Activated CD4-positive, alpha-beta T cell treated with anti-CD3 and anti-CD28 coated beads, Interleukin-2, amount 10 ng/mL, durations not matched to agents 24 days and 14 days (primary cell): ENCODE measurements around the gene DHX30. TPM values are rescaled to one million over a fixed set of nuclear protein-coding genes. Genes with fewer than 3 reads are reported as not detected.
"Not testable (repeated sequence)": the region's sequence is repeated elsewhere in the genome, so short reads cannot be mapped to it uniquely, and the experiment has no call there.

Experiments
- DNase-seq: peaks from one replicate; pipeline ENCODE4 v3.0.0; 2022
- H3K27ac Mint-ChIP-seq: one replicate; pipeline ENCODE4 v1.8.0; 2022; ENCODE audit warnings: mild to moderate bottlenecking, mixed read lengths
- H3K27me3 Mint-ChIP-seq: one replicate; pipeline ENCODE4 v1.8.0; 2022; ENCODE audit warnings: mixed read lengths
- H3K36me3 Mint-ChIP-seq: one replicate; pipeline ENCODE4 v1.8.0; 2022; ENCODE audit warnings: low read depth, mild to moderate bottlenecking, mixed read lengths
- H3K4me1 Mint-ChIP-seq: one replicate; pipeline ENCODE4 v1.8.0; 2021; ENCODE audit warnings: mixed read lengths
- H3K4me3 Mint-ChIP-seq: one replicate; pipeline ENCODE4 v1.8.0; 2022; ENCODE audit warnings: mild to moderate bottlenecking, moderate library complexity, mixed read lengths
- H3K9me3 Mint-ChIP-seq: one replicate; pipeline ENCODE4 v1.8.0; 2021; ENCODE audit warnings: mixed read lengths
- intact Hi-C: fragments of 100-400 bp; cut with micrococcal nuclease; formaldehyde crosslinking; loops from one replicate; pipeline ENCODE4 v1.15.1; 2023
- total RNA-seq: library from RNA; stranded (reverse); gene quantifications from 2 replicates; pipeline ENCODE4 v1.2.3, GENCODE V29; 2022

The DHX30 gene
- total RNA-seq, 1 donor from 2014 or later: 149 TPM

DNA sequence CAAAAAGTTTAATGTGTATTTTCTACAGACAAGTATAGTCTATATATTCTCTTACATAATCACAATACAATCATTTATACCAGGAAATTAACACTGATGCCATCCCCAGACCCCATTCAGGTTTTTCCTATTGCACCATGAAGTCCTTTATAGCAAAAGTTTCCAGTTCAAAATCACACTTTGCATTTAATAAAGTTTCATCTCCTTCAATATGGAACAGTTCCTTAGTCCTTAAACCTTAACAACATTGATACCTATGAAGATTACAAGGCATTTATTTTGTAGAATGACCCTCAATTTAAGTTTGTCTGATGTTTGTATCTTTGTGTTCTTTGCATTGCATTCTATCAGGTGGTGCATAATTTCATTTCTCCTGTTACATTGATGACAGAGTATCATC, 19.3 kb upstream of the DHX30 start:
- intact Hi-C loops: loop anchor here (2.0 to 10.0 kb wide), 4 partner anchors 49 to 619 kb away; partner anchors contain the start of genes KIF9, KLHL18, PTPN23 and SETD2

DNA sequence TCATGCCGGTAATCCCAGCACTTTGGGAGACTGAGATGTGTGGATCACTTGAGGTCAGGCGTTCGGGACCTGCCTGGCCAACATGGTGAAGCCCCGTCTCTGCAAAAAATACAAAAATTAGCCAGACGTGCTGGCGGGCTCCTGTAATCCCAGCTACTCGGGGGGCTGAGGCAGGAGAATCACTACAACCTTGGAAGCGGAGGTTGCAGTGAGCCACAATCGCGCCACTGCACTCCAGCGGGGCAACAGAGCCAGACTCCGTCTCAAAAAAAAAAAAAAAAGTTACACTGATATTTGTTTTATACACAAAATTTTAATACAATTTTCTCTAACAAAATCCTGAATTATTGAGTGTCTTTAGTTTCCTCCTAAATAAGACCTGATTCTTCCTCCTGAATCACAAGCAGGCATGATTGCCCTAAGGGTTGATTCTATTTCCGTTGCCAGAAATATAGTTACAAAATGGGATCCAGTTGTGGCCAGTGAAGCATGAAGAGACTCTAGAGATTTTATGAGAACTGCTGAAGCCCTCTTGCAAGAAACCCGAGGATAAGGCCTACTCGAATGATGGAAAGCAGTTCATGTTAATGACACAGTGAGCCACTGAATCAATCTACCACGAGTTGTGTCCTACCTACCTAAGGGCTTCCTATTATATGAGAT, 11.6 kb upstream of the DHX30 start:
- Mint-ChIP-seq H3K9me3 (no peaks in the 10 kb centered on the region), H3K4me3 (no peak overlapping the region), H3K27ac (no peak overlapping the region), H3K4me1 (peaks cover 2% of the 10 kb centered on the region), H3K36me3 (no peaks in the 10 kb centered on the region), H3K27me3 (no peaks in the 10 kb centered on the region)
- DNase-seq: no peak
- intact Hi-C loops: no loop called here

More for the DNA sequence above, 19.3 kb upstream of the DHX30 start:
- no peak overlapping the region for H3K4me3 Mint-ChIP-seq
- peaks cover 19% of the 10 kb centered on the region for H3K36me3 Mint-ChIP-seq
- H3K27me3 Mint-ChIP-seq: peaks cover 1% of the 10 kb centered on the region
- DNase-seq: no peak
- H3K4me1 Mint-ChIP-seq: peaks cover 23% of the 10 kb centered on the region
- no peaks in the 10 kb centered on the region for H3K9me3 Mint-ChIP-seq
- no peak overlapping the region for H3K27ac Mint-ChIP-seq

DNA sequence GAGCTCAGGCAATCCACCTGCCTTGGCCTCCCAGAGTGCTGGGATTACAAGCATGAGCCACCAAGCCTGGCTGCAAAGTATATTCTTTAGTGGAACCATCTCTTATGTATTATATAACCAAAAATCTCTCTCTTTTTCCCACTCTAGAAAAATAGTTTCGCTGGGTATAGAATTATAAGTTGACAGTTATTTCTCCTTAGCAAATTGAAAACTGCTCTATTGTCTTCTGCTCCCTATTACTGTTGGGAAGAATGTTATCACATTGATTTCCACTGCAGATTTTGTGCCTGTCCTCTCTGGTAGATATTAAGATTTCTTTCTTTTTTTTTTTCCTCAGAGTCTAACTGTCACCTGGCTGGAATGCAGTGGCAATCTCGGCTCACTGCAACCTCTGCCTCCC, 10.2 kb upstream of the DHX30 start:
- H3K27ac Mint-ChIP-seq: no peak overlapping the region
- peaks cover 4% of the 10 kb centered on the region for H3K27me3 Mint-ChIP-seq
- intact Hi-C loops: no loop called here
- no peaks in the 10 kb centered on the region for H3K9me3 Mint-ChIP-seq
- peaks cover 2% of the 10 kb centered on the region for H3K4me1 Mint-ChIP-seq
- H3K36me3 Mint-ChIP-seq: no peaks in the 10 kb centered on the region
- DNase-seq: no peak
- no peak overlapping the region for H3K4me3 Mint-ChIP-seq

DNA sequence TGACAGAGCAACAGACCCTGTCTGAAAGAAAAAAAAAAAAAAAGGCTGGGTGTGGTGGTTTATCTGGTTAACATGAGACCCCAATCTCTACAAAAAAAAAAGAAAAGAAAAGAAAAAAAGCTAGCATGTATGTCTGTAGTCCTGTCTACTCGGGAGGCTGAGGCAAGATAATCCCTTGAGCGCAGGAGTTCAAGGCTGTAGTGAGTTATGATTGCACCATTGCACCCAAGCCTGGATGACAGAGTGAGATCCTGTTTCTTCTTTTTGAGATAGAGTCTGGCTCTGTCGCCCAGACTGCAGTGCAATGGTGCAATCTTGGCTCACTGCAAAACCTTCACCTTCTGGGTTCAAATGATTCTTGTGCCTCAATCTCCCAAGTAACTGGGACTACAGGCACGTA, 8.4 kb upstream of the DHX30 start:
- H3K27ac Mint-ChIP-seq: no peak overlapping the region
- no peaks in the 10 kb centered on the region for H3K4me1 Mint-ChIP-seq
- no peaks in the 10 kb centered on the region for H3K9me3 Mint-ChIP-seq
- H3K27me3 Mint-ChIP-seq: peaks cover 4% of the 10 kb centered on the region
- no peaks in the 10 kb centered on the region for H3K36me3 Mint-ChIP-seq
- intact Hi-C loops: no loop called here
- no peak for DNase-seq
- no peak overlapping the region for H3K4me3 Mint-ChIP-seq

DNA sequence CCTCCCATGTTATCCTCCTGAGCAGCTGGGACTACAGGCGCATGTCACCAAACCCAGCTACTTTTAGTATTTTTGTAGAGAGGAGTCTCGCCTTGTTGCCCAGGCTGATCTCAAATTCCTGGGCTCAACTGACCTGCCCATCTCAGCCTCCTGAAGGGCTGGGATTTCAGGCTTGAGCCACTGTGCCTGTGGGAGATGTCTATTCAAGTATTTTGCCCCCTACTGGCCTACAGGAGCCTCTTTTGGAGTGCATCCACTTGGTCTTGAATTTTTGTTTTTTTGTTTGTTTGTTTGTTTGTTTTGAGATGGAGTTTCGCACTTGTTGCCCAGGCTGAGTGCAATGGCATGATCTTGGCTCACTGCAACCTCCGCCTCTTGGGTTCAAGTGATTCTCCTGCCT, 3.2 kb upstream of the DHX30 start:
- intact Hi-C loops: no loop called here
- DNase-seq: no peak
- Mint-ChIP-seq H3K36me3 (no peaks in the 10 kb centered on the region), H3K4me3 (no peak overlapping the region), H3K27ac (no peak overlapping the region), H3K27me3 (peaks cover 4% of the 10 kb centered on the region), H3K4me1 (peaks cover 17% of the 10 kb centered on the region), H3K9me3 (no peaks in the 10 kb centered on the region)

DNA sequence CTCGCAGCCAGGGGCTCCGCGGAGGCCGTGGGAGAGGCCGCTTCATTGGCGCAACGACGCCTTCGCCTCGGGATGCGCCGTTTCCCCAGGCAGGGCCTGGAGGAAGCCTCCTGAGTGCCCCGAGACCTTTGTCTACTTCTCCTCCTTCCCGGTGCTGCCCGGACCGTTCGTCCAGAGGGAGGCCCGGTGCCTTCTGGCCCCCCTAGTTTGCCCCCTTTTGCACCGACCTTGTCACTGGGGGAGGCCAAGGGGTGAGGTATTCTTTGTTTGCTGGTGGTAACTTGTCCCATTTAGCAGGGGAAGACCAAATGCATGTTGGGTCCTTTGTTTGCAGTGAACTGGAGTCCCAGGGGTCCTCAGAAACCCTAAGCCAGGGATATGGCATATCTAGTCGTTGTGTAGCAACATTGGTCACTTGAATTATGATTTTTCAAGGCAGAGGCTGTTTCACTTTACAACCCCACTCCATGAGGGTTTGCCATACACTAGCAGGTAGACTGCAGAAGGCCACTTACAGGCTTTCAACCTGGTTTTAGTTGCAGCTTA, 615 bp downstream of the DHX30 start:
- Mint-ChIP-seq H3K36me3 (peaks cover 6% of the 10 kb centered on the region), H3K4me3 (peak overlapping the region; percentile 99), H3K4me1 (peaks cover 19% of the 10 kb centered on the region), H3K9me3 (no peaks in the 10 kb centered on the region), H3K27me3 (no peaks in the 10 kb centered on the region), H3K27ac (peak overlapping the region; percentile 96)
- intact Hi-C loops: loop anchor here (1.0 kb wide), 4 partner anchors 14 to 423 kb away; partner anchors contain the start of gene ELP6
- DNase-seq: no peak

DNA sequence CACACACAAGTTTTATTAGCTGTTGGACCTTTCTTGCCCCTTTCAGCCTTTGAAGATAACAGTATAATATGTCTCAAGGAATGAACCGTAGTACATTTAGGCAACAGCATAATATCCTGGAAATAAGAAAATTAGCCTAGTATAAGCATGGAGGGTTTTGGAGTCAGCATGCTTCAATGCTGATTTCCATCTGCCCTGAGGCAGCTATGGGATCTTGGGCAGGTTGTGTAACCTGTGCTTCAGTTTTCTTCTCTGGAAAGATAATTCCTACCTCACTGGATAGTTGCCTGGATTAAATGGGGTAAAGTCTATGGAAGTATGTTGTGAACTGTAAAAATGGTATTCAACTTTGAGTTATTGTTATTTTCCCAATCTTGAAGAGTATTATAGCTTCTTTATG, 1.6 kb downstream of the DHX30 start:
- no peak for DNase-seq
- Mint-ChIP-seq H3K4me1 (peaks cover 19% of the 10 kb centered on the region), H3K4me3 (peak overlapping the region; percentile 99), H3K9me3 (no peaks in the 10 kb centered on the region), H3K36me3 (peaks cover 8% of the 10 kb centered on the region), H3K27me3 (no peaks in the 10 kb centered on the region), H3K27ac (no peak overlapping the region)
- intact Hi-C loops: no loop called here

DNA sequence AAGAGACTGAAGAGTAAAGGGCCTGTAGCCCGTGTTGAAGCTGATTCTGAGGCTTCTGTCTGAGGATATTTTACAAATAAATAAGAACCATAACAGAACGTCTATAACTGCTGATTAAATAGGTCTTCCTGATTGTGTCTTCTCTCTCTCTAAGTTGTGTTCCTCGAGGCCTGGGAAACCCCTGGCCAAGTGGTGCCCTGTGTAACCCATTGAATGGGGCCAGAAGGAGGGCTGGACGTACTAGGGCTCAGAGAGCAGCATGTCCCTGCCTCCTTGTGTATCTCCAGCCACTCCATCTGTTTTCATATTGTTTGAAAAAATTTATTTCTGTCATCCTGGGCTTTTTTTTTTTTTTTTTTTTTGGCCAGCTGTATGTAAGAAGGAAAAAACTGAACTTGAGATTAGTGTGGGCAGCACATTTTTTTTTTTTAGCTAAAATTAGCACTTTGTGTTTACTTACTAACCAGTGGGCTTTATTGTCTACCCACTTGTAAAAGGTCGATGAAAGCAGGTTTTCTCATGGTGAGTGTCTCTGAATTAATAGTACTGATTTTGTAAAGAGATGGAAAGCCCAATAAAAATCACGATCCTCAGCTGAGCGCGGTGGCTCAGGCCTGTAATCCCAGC, 10.7 kb downstream of the DHX30 start:
- H3K36me3 Mint-ChIP-seq: peaks cover 27% of the 10 kb centered on the region
- no peak overlapping the region for H3K27ac Mint-ChIP-seq
- no peaks in the 10 kb centered on the region for H3K9me3 Mint-ChIP-seq
- H3K4me3 Mint-ChIP-seq: no peak overlapping the region
- intact Hi-C loops: no loop called here
- H3K27me3 Mint-ChIP-seq: no peaks in the 10 kb centered on the region
- no peak for DNase-seq
- H3K4me1 Mint-ChIP-seq: peaks cover 2% of the 10 kb centered on the region

DNA sequence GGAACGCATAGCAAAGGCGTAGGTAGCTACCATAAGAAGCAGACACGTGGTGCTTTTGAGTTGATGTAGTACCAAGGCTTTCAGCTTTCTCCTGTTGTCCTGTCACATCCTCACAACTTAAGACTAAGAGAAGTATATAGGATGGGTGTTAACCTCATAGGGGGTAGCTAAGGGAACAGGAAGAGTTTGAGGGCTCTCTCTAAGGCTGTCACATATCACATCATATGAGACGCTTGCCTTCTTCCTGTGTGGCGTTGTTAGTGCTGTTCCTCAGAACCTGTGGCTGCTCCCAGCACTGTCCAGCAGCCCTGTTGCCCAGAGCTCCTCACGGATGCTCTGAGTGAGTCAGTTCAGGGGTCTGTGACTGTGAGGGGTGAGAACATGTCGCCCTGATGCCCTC, 14.7 kb downstream of the DHX30 start:
- Mint-ChIP-seq H3K9me3 (no peaks in the 10 kb centered on the region), H3K4me3 (no peak overlapping the region), H3K4me1 (peaks cover 2% of the 10 kb centered on the region), H3K27ac (no peak overlapping the region), H3K36me3 (peaks cover 25% of the 10 kb centered on the region), H3K27me3 (no peaks in the 10 kb centered on the region)
- DNase-seq: no peak
- intact Hi-C loops: no loop called here

DNA sequence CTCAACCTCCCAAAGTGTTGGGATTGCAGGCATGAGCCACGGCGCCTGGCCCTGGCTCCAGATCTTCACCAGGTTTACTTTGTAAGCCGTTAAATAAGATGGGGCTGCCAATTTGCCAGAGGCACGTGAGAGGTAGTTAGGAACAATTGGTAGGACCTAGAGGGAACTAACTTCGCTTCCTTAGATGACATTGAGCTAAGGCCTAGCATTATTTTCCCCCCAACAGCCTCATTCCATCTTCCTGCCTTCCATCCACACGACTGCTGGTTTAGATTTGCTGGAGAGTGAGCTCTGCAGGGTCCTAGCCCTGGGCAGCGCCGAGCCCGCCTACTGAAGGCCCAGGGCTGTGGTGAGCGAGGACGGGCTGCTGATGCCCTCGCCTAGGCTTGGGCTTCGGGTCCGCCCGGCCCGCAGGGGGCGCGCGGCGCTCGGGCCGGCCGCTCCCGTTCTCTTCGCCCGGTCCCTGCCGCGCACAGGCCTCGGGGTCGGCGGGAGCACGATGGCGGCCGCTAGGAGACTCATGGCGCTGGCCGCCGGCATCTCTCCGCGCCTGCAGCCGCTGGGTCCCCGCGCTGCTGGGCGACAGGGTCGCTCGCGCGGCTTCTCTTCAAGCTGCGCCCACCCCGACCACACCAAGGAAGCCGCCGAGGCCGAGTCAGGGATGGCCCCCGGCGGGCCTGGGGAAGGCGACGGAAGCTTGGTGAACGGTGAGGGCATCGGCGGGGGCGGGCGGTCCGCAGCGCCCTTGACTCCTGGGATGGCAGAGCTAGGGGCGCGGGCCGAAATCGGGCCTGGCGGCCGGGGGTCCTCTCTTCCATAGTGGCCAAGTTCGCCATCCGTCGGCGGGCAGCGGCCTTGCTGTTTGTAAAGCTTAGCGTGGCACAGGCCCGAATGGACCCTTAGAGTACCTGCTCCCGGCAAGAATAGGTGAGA, 21.9 kb downstream of the DHX30 start:
- peak; percentile 95 for DNase-seq
- H3K36me3 Mint-ChIP-seq: peaks cover 40% of the 10 kb centered on the region
- H3K27ac Mint-ChIP-seq: peak overlapping the region; percentile 83
- no peaks in the 10 kb centered on the region for H3K27me3 Mint-ChIP-seq
- intact Hi-C loops: loop anchor here (1.0 to 2.0 kb wide), 4 partner anchors 22 to 303 kb away; partner anchors contain the start of gene DHX30
- no peaks in the 10 kb centered on the region for H3K9me3 Mint-ChIP-seq
- peak overlapping the region; percentile 93 for H3K4me3 Mint-ChIP-seq
- H3K4me1 Mint-ChIP-seq: peaks cover 31% of the 10 kb centered on the region

DNA sequence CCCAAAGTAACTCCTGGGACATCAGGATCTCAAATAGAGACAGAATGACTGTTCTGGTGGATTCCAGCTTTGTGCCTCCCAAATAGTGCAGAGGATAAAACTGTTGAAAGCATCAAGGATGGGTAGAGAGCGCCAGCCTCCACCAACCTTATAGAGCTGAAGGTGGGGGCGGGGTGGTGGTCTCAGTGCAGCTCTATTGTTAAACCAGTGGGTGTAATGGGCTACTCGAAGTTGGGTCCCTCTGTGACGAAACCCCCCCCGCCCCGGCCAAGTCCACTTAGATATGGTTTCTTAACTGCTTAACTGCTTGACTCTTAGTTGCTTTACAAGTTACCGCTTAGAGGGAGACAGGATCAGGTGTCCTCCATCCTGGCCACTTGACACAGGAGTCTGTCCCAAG, 22.7 kb downstream of the DHX30 start:
- intact Hi-C loops: loop anchor here (1.0 to 2.0 kb wide), 2 partner anchors 37 to 165 kb away; no protein-coding TSS in a partner anchor
- Mint-ChIP-seq H3K9me3 (no peaks in the 10 kb centered on the region), H3K36me3 (peaks cover 40% of the 10 kb centered on the region), H3K4me1 (peaks cover 31% of the 10 kb centered on the region), H3K4me3 (peak overlapping the region; percentile 93), H3K27ac (peak overlapping the region; percentile 83), H3K27me3 (no peaks in the 10 kb centered on the region)
- no peak for DNase-seq

DNA sequence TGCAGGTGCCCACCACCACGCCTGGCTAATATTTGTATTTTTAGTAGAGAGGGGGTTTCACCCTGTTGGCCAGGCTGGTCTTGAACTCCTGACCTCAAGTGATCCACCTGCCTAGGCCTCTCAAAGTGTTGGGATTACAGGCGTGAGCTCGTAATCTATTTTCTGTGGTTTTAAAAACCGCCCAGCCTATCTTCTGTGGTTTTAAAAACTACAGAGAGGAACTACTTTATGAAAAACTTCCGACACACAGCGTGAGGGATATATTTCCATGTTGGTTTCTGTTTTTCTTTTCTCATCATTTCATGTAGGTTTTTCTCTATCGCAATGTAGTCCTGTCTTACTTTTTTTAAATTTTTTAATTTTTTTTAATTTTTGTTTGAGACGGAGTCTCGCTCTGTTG, 26.5 kb downstream of the DHX30 start:
- H3K36me3 Mint-ChIP-seq: peaks cover 58% of the 10 kb centered on the region
- H3K27ac Mint-ChIP-seq: peak overlapping the region; percentile 8
- H3K9me3 Mint-ChIP-seq, intact Hi-C loops, H3K4me3 Mint-ChIP-seq, H3K27me3 Mint-ChIP-seq, DNase-seq: not testable (repeated sequence)
- peaks cover 29% of the 10 kb centered on the region for H3K4me1 Mint-ChIP-seq

DNA sequence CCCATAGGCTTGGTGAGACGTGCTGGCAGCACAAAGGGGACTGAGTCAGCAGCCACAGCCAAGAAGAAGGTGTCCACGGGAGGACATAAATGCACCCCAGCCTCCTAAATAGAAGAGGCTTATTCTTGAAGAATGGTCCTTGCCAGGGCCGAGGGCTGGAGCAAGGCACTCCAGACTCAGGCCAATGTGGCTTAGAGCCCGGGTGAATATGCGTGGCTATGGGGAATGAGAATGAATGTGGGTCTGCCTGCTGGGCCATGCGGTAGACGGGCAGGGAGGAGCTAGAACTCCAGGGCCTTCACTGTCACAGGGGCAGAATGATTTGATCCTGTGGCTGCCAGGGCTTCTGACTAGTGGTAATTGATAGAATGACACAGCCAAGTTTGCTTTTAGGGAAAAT, 34.0 kb downstream of the DHX30 start:
- no peak for DNase-seq
- H3K27me3 Mint-ChIP-seq: no peaks in the 10 kb centered on the region
- peak overlapping the region; percentile 40 for H3K27ac Mint-ChIP-seq
- intact Hi-C loops: loop anchor here (1.0 kb wide), 2 partner anchors 153 to 314 kb away; no protein-coding TSS in a partner anchor
- peaks cover 5% of the 10 kb centered on the region for H3K4me1 Mint-ChIP-seq
- H3K4me3 Mint-ChIP-seq: no peak overlapping the region
- peaks cover 60% of the 10 kb centered on the region for H3K36me3 Mint-ChIP-seq
- H3K9me3 Mint-ChIP-seq: no peaks in the 10 kb centered on the region
